ENCODE results near the gene NFKB1. TPM values are rescaled to one million over a fixed set of nuclear protein-coding genes. Genes with fewer than 3 reads are reported as not detected.

NFKB1 gene
- total RNA-seq, 4 donors from 2014 or later: 20.0 to 27.2 (median 22.7) TPM

- H3K4me1 ChIP-seq: no peaks in the 10 kb centered on the region
- H3K9me3 ChIP-seq: no peaks in the 10 kb centered on the region
- no peak overlapping the region for H3K27ac ChIP-seq
- H3K27me3 ChIP-seq: no peaks in the 10 kb centered on the region
- peaks cover 0 to 94% of the 10 kb centered on the region in 2 donors for H3K36me3 ChIP-seq
- H3K4me3 ChIP-seq: no peak overlapping the region
- ATAC-seq: no peak
- TF ChIP-seq POLR2A (IDR thresholded peaks at IDR 0.05): no peak
- TF ChIP-seq CTCF (IDR thresholded peaks at IDR 0.05 in 4 of 5, conservative IDR thresholded peaks at IDR 0.05 in 1 of 5): no peak
- intact Hi-C loops (cut with DNase I; ENCODE audit: low total_unique reads) (no loop called here), in situ Hi-C loops (cut with MboI; ENCODE audit: low sequenced_read_pairs in 4 of 4) (loop anchor here in 2 of 4 donors (25.0 kb wide), 1 partner anchor 171 kb away; no protein-coding TSS in a partner anchor)
- DNase-seq: no peak
Measured at GRCh38 chr4:102608190-102608589, 107.0 kb downstream of the NFKB1 start.

GRCh38 chr4:102610007-102610406 is 108.8 kb downstream of the NFKB1 start:
- intact Hi-C loops (cut with DNase I; ENCODE audit: low total_unique reads) (loop anchor here (10.0 kb wide), 1 partner anchor 105 kb away; the partner anchor contains the start of gene NFKB1), in situ Hi-C loops (cut with MboI; ENCODE audit: low sequenced_read_pairs in 4 of 4) (loop anchor here in 2 of 4 donors (25.0 kb wide), 1 partner anchor 173 kb away; no protein-coding TSS in a partner anchor)
- Histone ChIP-seq H3K27me3 (no peaks in the 10 kb centered on the region), H3K4me1 (no peaks in the 10 kb centered on the region), H3K9me3 (no peaks in the 10 kb centered on the region), H3K4me3 (no peak overlapping the region), H3K36me3 (peaks cover 0 to 98% of the 10 kb centered on the region in 2 donors), H3K27ac (no peak overlapping the region)
- TF ChIP-seq POLR2A (IDR thresholded peaks at IDR 0.05): no peak
- peak in 1 of 5 experiments; percentile 10 for TF ChIP-seq CTCF (IDR thresholded peaks at IDR 0.05 in 4 of 5, conservative IDR thresholded peaks at IDR 0.05 in 1 of 5)
- DNase-seq: no peak
- no peak for ATAC-seq

- H3K9me3 ChIP-seq: no peaks in the 10 kb centered on the region
Measured at GRCh38 chr4:102610476-102610875, 109.3 kb downstream of the NFKB1 start.

GRCh38 chr4:102612210-102612609 is 111.1 kb downstream of the NFKB1 start:
- Histone ChIP-seq H3K27ac (no peak overlapping the region), H3K9me3 (no peaks in the 10 kb centered on the region), H3K4me3 (no peak overlapping the region), H3K4me1 (no peaks in the 10 kb centered on the region), H3K27me3 (no peaks in the 10 kb centered on the region), H3K36me3 (peaks cover 0 to 95% of the 10 kb centered on the region in 2 donors)
- in situ Hi-C loops (cut with MboI; ENCODE audit: low sequenced_read_pairs in 4 of 4): loop anchor here in 2 of 4 donors (25.0 kb wide), 1 partner anchor 175 kb away; no protein-coding TSS in a partner anchor
- intact Hi-C loops (cut with DNase I; ENCODE audit: low total_unique reads): loop anchor here (10.0 kb wide), 1 partner anchor 107 kb away; the partner anchor contains the start of gene NFKB1
- ATAC-seq (no peak), DNase-seq (no peak)
- TF ChIP-seq CTCF (IDR thresholded peaks at IDR 0.05 in 4 of 5, conservative IDR thresholded peaks at IDR 0.05 in 1 of 5) (no peak), POLR2A (IDR thresholded peaks at IDR 0.05) (no peak)

More at GRCh38 chr4:102610476-102610875, 109.3 kb downstream of the NFKB1 start:
- H3K4me1 ChIP-seq: no peaks in the 10 kb centered on the region
- in situ Hi-C loops (cut with MboI; ENCODE audit: low sequenced_read_pairs in 4 of 4) (loop anchor here in 2 of 4 donors (25.0 kb wide), 1 partner anchor 173 kb away; no protein-coding TSS in a partner anchor), intact Hi-C loops (cut with DNase I; ENCODE audit: low total_unique reads) (loop anchor here (10.0 kb wide), 1 partner anchor 106 kb away; the partner anchor contains the start of gene NFKB1)
- peaks cover 0 to 98% of the 10 kb centered on the region in 2 donors for H3K36me3 ChIP-seq
- no peak overlapping the region for H3K4me3 ChIP-seq
- TF ChIP-seq POLR2A (IDR thresholded peaks at IDR 0.05): no peak
- H3K27ac ChIP-seq: no peak overlapping the region
- ATAC-seq (no peak), DNase-seq (no peak)
- no peaks in the 10 kb centered on the region for H3K27me3 ChIP-seq

- H3K27ac ChIP-seq: no peak overlapping the region
- in situ Hi-C loops (cut with MboI; ENCODE audit: low sequenced_read_pairs in 4 of 4): loop anchor here in 2 of 4 donors (25.0 kb wide), 1 partner anchor 176 kb away; no protein-coding TSS in a partner anchor
- peaks cover 0 to 91% of the 10 kb centered on the region in 2 donors for H3K36me3 ChIP-seq
- no peak for TF ChIP-seq CTCF (IDR thresholded peaks at IDR 0.05 in 4 of 5, conservative IDR thresholded peaks at IDR 0.05 in 1 of 5)
- TF ChIP-seq POLR2A (IDR thresholded peaks at IDR 0.05): no peak
- no peaks in the 10 kb centered on the region for H3K9me3 ChIP-seq
- intact Hi-C loops (cut with DNase I; ENCODE audit: low total_unique reads): loop anchor here (10.0 kb wide), 1 partner anchor 108 kb away; the partner anchor contains the start of gene NFKB1
- H3K4me3 ChIP-seq: no peak overlapping the region
- no peak for DNase-seq
- H3K27me3 ChIP-seq: no peaks in the 10 kb centered on the region
- H3K4me1 ChIP-seq: no peaks in the 10 kb centered on the region
- ATAC-seq: no peak
Measured at GRCh38 chr4:102612824-102613366, 111.7 kb downstream of the NFKB1 start.
